ENCODE data around the gene CCL19. TPM values are rescaled to one million over a fixed set of nuclear protein-coding genes. Genes with fewer than 3 reads are reported as not detected.

Gene CCL19
- total RNA-seq, 4 donors from 2014 or later, result 3.6 TPM; not detected in 3

DNA sequence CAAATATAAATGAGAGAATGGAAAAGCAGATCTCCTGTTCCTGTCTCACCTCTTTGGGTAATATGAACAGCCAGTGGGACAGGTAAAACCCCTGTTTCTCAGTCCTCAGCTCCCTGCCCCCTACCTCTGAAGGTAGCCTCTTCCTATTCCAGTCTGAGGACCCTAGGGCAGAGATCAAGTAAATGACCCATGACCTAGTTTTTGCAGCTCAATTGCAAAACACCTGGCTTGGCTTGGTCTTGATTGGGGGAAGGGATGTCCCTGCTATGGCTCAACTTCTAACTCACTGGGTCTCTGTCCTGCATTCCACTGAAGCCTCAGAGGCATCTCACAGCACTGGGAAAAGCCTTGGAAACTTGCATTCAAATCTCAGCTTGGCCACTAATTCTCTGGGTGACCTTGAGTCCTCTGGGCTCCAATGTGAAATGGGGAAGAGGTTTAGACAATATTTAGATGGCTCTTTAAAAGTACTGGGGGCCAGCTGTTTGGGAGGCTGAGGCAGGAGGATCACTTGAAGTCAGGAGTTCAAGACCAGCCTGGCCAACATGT, 46.2 kb downstream of the CCL19 start:
- TF ChIP-seq, protein P1, sequence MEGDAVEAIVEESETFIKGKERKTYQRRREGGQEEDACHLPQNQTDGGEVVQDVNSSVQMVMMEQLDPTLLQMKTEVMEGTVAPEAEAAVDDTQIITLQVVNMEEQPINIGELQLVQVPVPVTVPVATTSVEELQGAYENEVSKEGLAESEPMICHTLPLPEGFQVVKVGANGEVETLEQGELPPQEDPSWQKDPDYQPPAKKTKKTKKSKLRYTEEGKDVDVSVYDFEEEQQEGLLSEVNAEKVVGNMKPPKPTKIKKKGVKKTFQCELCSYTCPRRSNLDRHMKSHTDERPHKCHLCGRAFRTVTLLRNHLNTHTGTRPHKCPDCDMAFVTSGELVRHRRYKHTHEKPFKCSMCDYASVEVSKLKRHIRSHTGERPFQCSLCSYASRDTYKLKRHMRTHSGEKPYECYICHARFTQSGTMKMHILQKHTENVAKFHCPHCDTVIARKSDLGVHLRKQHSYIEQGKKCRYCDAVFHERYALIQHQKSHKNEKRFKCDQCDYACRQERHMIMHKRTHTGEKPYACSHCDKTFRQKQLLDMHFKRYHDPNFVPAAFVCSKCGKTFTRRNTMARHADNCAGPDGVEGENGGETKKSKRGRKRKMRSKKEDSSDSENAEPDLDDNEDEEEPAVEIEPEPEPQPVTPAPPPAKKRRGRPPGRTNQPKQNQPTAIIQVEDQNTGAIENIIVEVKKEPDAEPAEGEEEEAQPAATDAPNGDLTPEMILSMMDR (IDR thresholded peaks at IDR 0.05), result no peak
- no peak for TF ChIP-seq POLR2A (IDR thresholded peaks at IDR 0.05)
- no peak overlapping the region for H3K4me3 ChIP-seq (ENCODE audit: low read depth, poor library complexity, severe bottlenecking)
- intact Hi-C loops (cut with DNase I; ENCODE audit: low total_unique reads), result no loop called here
- DNase-seq (ENCODE audit: low spot score in 2 of 2), result no peak

DNA sequence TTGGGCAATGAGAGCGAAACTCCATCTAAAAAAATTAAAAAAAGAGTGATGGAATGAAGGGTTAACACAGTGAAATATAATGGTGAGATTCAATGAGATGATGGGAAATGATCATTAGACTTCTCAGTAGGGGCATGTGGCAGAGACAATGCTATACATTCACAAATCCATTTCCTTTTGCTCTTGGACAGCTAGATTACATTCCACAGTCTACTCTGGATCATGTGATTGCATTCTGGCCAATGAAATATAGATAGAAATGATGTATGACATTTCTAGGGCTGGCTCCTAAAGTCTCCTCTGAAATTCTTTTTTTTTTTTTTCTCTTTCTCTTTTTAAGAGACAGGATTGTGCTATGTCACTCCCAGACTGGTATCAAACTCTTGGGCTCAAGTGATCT, 48.4 kb downstream of the CCL19 start:
- DNase-seq (ENCODE audit: low spot score in 2 of 2), result no peak
- TF ChIP-seq POLR2A (IDR thresholded peaks at IDR 0.05), result no peak
- TF ChIP-seq, protein P1 (IDR thresholded peaks at IDR 0.05), result no peak
- intact Hi-C loops (cut with DNase I; ENCODE audit: low total_unique reads), result no loop called here
- WGBS, 2 donors, result 88 to 97% methylated on average over 1 of the region's 1 CpG
- no peak overlapping the region for H3K4me3 ChIP-seq (ENCODE audit: low read depth, poor library complexity, severe bottlenecking)

Other genes starting within 250 kb of the CCL19 start
- gene FAM219A, start 232.7 kb downstream of the CCL19 start, total RNA-seq, result 10 to 100 TPM; 12.6 to 19.7 (median 13.5) TPM
- not detected for gene DNAI1, start 232.5 kb downstream of the CCL19 start, total RNA-seq
- 1 to 10 TPM in 2 of 4 donors, under 1 TPM in 1, not detected in 1; 0.91 to 7.6 (median 2.6) TPM for gene ENHO, start 168.3 kb downstream of the CCL19 start, total RNA-seq
- 10 to 100 TPM in 1 of 4 donors, 1 to 10 TPM in 3; 2.5 to 13.4 (median 3.9) TPM for gene CNTFR, start 101.6 kb downstream of the CCL19 start, total RNA-seq
- 10 to 100 TPM; 17.0 to 39.0 (median 26.6) TPM for gene RPP25L, start 79.2 kb downstream of the CCL19 start, total RNA-seq
- 100 to 1,000 TPM in 3 of 4 donors, 10 to 100 TPM in 1; 80.8 to 166 (median 127) TPM for gene DCTN3, start 70.8 kb downstream of the CCL19 start, total RNA-seq
- under 1 TPM in 2 of 4 donors, not detected in 2; 0.23 to 0.34 TPM for gene ARID3C, start 62.2 kb downstream of the CCL19 start, total RNA-seq
- 100 to 1,000 TPM in 3 of 4 donors, 10 to 100 TPM in 1; 99.1 to 130 (median 107) TPM for gene SIGMAR1, start 53.5 kb downstream of the CCL19 start, total RNA-seq
- gene GALT, start 44.6 kb downstream of the CCL19 start, total RNA-seq, result 10 to 100 TPM; 41.2 to 84.9 (median 55.5) TPM
- gene IL11RA, start 39.1 kb downstream of the CCL19 start, total RNA-seq, result 10 to 100 TPM; 27.7 to 37.7 (median 29.9) TPM
- 100 to 1,000 TPM; 199 to 301 (median 241) TPM for gene CCL27, start 28.6 kb downstream of the CCL19 start, total RNA-seq
- gene CCL21, start 18.9 kb upstream of the CCL19 start, total RNA-seq, result 10 to 100 TPM in 2 of 4 donors, 1 to 10 TPM in 2; 2.3 to 13.6 (median 8.3) TPM

Measured in lower leg skin (tissue), 4 donors.